Caco-2 (cell line): ENCODE results near the gene RPUSD1. TPM values are rescaled to one million over a fixed set of nuclear protein-coding genes. Genes with fewer than 3 reads are reported as not detected.

Experiments used
- BruUV-seq: library from RNA; stranded (reverse); fragments of 400-500 nt; replicated peaks from 2 replicates; lab custom pipeline; 2021; lab: Mats Ljungman, UMichigan
- CTCF ChIA-PET: fragments of 300-600 bp; sonication (Branson Sonifier 250); formaldehyde crosslinking; loops from one replicate; lab custom pipeline; 2022; ENCODE audit warnings: antibody characterized with exemption; lab: Charles Lee
- POLR2A ChIA-PET: fragments of 300-600 bp; sonication (Branson Sonifier 250); formaldehyde crosslinking; loops from one replicate; lab custom pipeline; 2022; ENCODE audit warnings: antibody characterized with exemption; lab: Charles Lee
- DNase-seq, 2 experiments: peaks; one replicate each; pipeline versions ENCODE4 v3.0.0 to v3.0.0-alpha.2; 2020 to 2022
- H3K27me3 ChIP-seq: replicated peaks from 2 replicates; pipeline ENCODE4 v1.6.0; 2011; ENCODE audit warnings: low read length; ENCODE audit not compliant: control insufficient read depth, insufficient read depth
- H3K36me3 ChIP-seq: 2 replicates; pipeline ENCODE4 v1.5.1; 2011; ENCODE audit warnings: low read length; ENCODE audit not compliant: control insufficient read depth, insufficient read depth
- H3K4me1 ChIP-seq: fragments of 250-450 bp; sonication (Bioruptor Pico); 2 replicates; pipeline ENCODE4 v1.5.1; 2020; ENCODE audit warnings: mild to moderate bottlenecking
- H3K4me3 ChIP-seq: 2 replicates; pipeline ENCODE4 v1.5.1; 2011; ENCODE audit warnings: low read depth, mild to moderate bottlenecking, control low read depth, low read length
- H3K9me3 ChIP-seq: fragments of 250-450 bp; sonication (Bioruptor Pico); 2 replicates; pipeline ENCODE4 v1.5.1; 2020; ENCODE audit warnings: mild to moderate bottlenecking, moderate library complexity
- H3K27ac Mint-ChIP-seq: one replicate; pipeline ENCODE4 v1.8.0; 2022; ENCODE audit warnings: mixed read lengths; ENCODE audit not compliant: unreplicated experiment
- H3K27me3 Mint-ChIP-seq: one replicate; pipeline ENCODE4 v1.8.0; 2022; ENCODE audit warnings: mixed read lengths; ENCODE audit not compliant: insufficient read depth, unreplicated experiment
- H3K36me3 Mint-ChIP-seq: one replicate; pipeline ENCODE4 v1.8.0; 2022; ENCODE audit warnings: mild to moderate bottlenecking, mixed read lengths; ENCODE audit not compliant: insufficient read depth, unreplicated experiment
- H3K4me1 Mint-ChIP-seq: one replicate; pipeline ENCODE4 v1.8.0; 2022; ENCODE audit warnings: low read depth, mixed read lengths; ENCODE audit not compliant: unreplicated experiment
- H3K4me3 Mint-ChIP-seq: one replicate; pipeline ENCODE4 v1.8.0; 2022; ENCODE audit warnings: mild to moderate bottlenecking, moderate library complexity, mixed read lengths; ENCODE audit not compliant: unreplicated experiment
- H3K9me3 Mint-ChIP-seq: one replicate; pipeline ENCODE4 v1.8.0; 2022; ENCODE audit warnings: mixed read lengths; ENCODE audit not compliant: unreplicated experiment
- CTCF ChIP-seq, 2 experiments: fragments of 200-600 bp in 1 of 2; IDR thresholded peaks; 1 replicate in 1 of 2; 2 replicates in 1 of 2; pipeline versions ENCODE4 v1.5.1 to v1.8.0; 2011 to 2022; ENCODE audit warnings: antibody characterized with exemption in 1 of 2, control low read depth in 1 of 2, inconsistent platforms in 1 of 2, low read depth in 1 of 2, low read length in 1 of 2, mild to moderate bottlenecking in 1 of 2, moderate library complexity in 1 of 2; ENCODE audit not compliant: insufficient read depth in 1 of 2, severe bottlenecking in 1 of 2, unreplicated experiment in 1 of 2
- intact Hi-C: fragments of 100-400 bp; cut with micrococcal nuclease; formaldehyde crosslinking; loops from one replicate; pipeline ENCODE4 v1.10.0; 2022; ENCODE audit not compliant: unreplicated experiment
- total RNA-seq: library from RNA; stranded (reverse); gene quantifications from 2 replicates; pipeline ENCODE4 v1.2.3, GENCODE V29; 2022

Gene RPUSD1
- total RNA-seq, 1 experiment from 2014 or later, result 44.0 TPM

DNA sequence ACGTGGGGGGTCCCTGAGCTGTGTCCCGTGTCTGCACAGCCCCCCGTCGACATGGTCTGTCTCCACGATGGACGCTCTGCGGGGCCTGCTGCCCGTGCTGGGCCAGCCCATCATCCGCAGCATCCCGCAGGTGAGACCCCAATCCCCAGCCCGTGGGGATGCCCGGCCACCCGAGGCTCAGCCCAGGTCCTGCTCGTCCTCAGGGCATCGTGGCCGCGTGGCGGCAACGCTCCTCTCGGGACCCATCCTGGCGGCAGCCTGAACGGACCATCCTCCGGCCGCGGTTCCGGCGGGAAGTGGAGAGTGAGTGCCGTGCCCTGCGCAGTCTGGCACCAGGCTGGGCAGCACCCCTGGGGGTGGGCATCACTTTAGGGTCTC lies 22.7 kb downstream of the RPUSD1 start:
- H3K36me3 ChIP-seq, result no peaks in the 10 kb centered on the region
- Mint-ChIP-seq H3K4me3 (no peak overlapping the region), H3K27ac (no peak overlapping the region), H3K4me1 (no peaks in the 10 kb centered on the region), H3K36me3 (no peaks in the 10 kb centered on the region), H3K27me3 (no peaks in the 10 kb centered on the region), H3K9me3 (no peaks in the 10 kb centered on the region)
- CTCF ChIA-PET, result no interaction called here
- no peaks in the 10 kb centered on the region for H3K27me3 ChIP-seq
- no peak for DNase-seq
- no peak overlapping the region for H3K4me3 ChIP-seq
- no peaks in the 10 kb centered on the region for H3K9me3 ChIP-seq
- H3K4me1 ChIP-seq, result peaks cover 18% of the 10 kb centered on the region
- TF ChIP-seq CTCF (IDR thresholded peaks at IDR 0.05; ENCODE audit: insufficient read depth in 1 of 2, low read depth in 1 of 2, low read length in 1 of 2, severe bottlenecking in 1 of 2, unreplicated experiment in 1 of 2), result no peak
- intact Hi-C loops, result no loop called here
- BruUV-seq, result no TSS peak
- POLR2A ChIA-PET, result no interaction called here

- intact Hi-C loops, result no loop called here
- DNase-seq, result no peak
- TF ChIP-seq CTCF (IDR thresholded peaks at IDR 0.05; ENCODE audit: insufficient read depth in 1 of 2, low read depth in 1 of 2, low read length in 1 of 2, severe bottlenecking in 1 of 2, unreplicated experiment in 1 of 2), result no peak
- H3K9me3 ChIP-seq, result no peaks in the 10 kb centered on the region
- H3K4me3 ChIP-seq, result no peak overlapping the region
- ChIA-PET POLR2A (no interaction called here), CTCF (no interaction called here)
- H3K4me1 Mint-ChIP-seq, result no peaks in the 10 kb centered on the region
- H3K36me3 ChIP-seq, result no peaks in the 10 kb centered on the region
- no peaks in the 10 kb centered on the region for H3K27me3 ChIP-seq
- BruUV-seq, result no TSS peak
- no peak overlapping the region for H3K27ac Mint-ChIP-seq
- no peaks in the 10 kb centered on the region for H3K36me3 Mint-ChIP-seq
- H3K27me3 Mint-ChIP-seq, result no peaks in the 10 kb centered on the region
- H3K4me1 ChIP-seq, result peaks cover 21% of the 10 kb centered on the region
- H3K4me3 Mint-ChIP-seq, result no peak overlapping the region
- H3K9me3 Mint-ChIP-seq, result no peaks in the 10 kb centered on the region
Observed at GRCh38 chr16:764848-765487, 23.2 kb downstream of the RPUSD1 start.

DNA sequence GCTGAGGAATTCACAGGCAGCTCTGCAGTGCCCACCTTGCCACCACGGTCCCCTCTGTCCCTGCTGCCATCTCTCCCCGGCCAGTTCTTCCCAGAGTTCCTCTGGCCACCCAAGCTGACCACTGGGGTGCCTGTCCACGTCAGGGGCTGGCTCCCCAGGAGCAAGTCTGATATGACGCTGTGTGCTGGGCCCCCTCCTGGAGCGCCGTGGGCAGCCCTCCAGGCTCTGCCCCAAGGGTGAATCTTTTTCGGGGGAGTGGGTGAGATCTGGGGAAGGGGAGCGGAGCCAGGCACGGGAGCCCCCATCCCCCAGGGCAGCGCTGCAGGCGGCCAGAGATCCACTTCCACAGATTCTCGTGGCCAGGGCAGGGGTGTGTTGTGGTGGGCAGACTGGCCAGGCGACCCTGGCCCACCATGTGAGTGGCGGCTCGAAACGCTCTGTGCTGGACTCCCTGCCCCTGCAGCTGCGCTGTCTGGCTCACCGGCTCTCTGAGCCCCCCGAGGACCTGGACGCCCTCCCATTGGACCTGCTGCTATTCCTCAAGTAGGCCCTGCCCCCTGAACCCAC lies 23.9 kb downstream of the RPUSD1 start:
- Mint-ChIP-seq H3K36me3 (no peaks in the 10 kb centered on the region), H3K4me3 (no peak overlapping the region), H3K9me3 (no peaks in the 10 kb centered on the region), H3K27ac (no peak overlapping the region), H3K4me1 (no peaks in the 10 kb centered on the region), H3K27me3 (no peaks in the 10 kb centered on the region)
- POLR2A ChIA-PET, result no interaction called here
- peaks cover 27% of the 10 kb centered on the region for H3K4me1 ChIP-seq
- intact Hi-C loops, result no loop called here
- BruUV-seq, result no TSS peak
- no peaks in the 10 kb centered on the region for H3K36me3 ChIP-seq
- no peak overlapping the region for H3K4me3 ChIP-seq
- H3K9me3 ChIP-seq, result no peaks in the 10 kb centered on the region
- TF ChIP-seq CTCF (IDR thresholded peaks at IDR 0.05; ENCODE audit: insufficient read depth in 1 of 2, low read depth in 1 of 2, low read length in 1 of 2, severe bottlenecking in 1 of 2, unreplicated experiment in 1 of 2), result no peak
- no peak for DNase-seq
- no peaks in the 10 kb centered on the region for H3K27me3 ChIP-seq
- CTCF ChIA-PET, result no interaction called here
